Activated naive CD4-positive, alpha-beta T cell (primary cell): ENCODE measurements around the gene POU2AF2.
"Not testable (repeated sequence)": the region's sequence is repeated elsewhere in the genome, so short reads cannot be mapped to it uniquely, and the experiment has no call there.

Source experiments
- DNase-seq, 4 experiments: peaks; one replicate each; lab custom pipeline; 2025; lab: John Stamatoyannopoulos, UW

Gene POU2AF2

DNA sequence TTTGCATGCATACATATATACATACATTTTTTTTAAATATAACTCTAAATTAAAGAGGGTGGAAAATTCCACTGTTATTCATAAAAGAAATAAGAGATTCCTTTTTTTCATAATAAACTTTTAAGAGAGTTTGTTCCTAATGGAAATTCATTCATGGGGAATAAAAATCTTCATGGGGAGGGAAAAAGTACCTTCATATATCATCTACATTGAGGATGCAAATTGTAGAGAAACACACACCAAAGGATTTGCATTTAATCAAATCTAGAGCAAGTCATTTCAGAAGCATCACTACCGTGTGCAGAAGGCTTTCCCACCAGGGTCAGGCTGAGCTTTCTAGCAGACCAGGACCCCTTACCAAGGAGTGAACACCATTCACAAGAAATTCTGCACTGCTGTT, at the start of gene POU2AF2:
Gene POU2AF2 (plus strand): TSS at position 301 of the 400 bp plus-strand sequence. CDS start 129 bp downstream, outside the sequence.
- no peak for DNase-seq

- no peak for DNase-seq
Observed at GRCh38 chr11:111200010-111200534, 45.5 kb upstream of the POU2AF2 start.

GRCh38 chr11:111204211-111204610, 41.3 kb upstream of the POU2AF2 start:
- DNase-seq: no peak

DNA sequence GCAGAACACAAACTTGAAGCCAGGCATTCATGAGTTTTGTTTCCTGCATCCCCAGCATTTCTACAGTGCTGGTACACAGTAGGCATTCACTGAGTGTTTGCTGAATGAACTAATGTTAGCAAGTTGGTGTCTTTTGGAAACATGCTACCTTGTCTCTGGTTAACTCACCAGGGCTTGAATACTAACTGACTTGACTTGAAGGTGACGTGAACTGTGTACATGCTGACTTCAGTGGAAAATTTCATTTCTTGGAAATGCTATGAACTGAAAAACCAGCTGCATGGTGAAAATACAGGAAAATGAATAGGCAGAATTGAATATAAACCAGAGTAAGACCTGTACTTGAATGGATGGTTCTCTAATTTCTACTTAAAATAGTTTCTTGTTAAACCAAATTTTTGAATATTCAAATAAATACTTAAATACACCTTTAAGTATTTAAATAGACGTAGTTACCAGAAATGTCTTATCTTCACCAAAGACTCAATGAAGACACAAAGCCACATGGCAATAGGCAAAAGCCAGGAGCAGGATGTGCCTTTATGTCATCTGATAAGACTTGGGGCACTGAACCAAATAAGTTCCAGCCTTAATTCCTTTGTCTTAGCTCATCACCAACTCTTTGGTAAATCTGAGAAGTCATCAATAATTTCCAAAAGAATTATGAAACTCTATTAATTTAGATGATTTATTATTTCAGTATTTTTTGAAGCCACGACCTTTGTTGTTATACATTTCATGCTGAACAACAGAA, 39.7 kb upstream of the POU2AF2 start:
- DNase-seq: no peak

DNA sequence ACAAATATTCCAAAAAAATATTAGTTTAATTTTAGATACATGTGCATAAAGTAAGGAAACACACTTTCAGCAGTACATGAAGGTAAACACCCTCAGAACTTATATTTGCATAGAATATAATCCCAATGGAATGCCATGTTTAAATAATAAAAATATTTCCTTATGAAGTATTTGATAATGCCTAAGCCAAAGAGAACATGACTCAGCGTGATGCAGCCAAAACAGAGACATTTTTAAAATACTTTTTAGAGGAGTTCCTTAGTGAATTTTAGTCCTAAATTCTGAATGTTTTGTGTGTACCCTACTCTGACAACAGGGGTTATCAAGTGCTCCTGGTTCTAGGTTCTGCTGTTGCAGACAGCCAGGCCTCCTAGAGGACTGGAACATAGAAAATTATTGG, 39.1 kb upstream of the POU2AF2 start:
- no peak for DNase-seq

DNA sequence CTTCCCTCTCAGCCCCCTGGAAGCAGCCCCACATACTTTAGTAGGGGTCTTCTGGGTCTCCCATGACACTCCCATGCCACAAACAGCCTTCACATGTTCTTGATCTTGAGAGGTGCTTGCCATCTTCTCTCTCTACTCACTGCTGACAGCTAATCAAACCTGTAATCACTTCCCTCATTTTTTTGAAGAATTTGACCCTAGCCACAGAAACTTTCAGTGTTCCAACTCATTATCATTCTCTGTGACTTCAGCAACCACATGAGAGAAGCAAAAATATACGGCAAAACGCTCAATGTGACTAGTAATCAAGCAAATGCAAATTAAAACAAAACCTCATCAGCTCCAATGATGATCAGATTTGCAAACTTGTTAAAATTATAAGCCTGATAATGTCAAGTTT, 38.3 kb upstream of the POU2AF2 start:
- DNase-seq: no peak

GRCh38 chr11:111209543-111210355, 35.8 kb upstream of the POU2AF2 start:
- no peak for DNase-seq

DNA sequence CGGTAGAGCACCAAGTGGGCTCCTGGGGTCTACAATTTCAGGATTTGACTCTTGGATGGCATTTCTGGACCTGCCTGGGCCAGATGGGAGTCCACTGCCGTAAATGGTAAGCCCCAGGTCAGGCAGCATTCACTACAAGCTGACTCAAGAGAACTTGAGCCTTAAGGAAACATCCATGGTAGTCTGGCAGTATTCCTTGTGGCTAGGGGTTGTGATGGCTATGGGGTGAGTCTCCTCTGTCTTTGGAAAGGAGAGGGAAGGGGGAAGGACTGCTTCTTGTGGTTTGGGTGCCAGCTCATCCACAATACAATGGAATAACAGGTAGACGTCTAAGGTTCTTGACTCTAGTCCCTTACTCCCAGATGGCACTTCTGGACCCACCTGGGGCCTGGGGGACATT, 32.3 kb upstream of the POU2AF2 start:
- DNase-seq: no peak

- no peak for DNase-seq
Observed at GRCh38 chr11:111220721-111221120, 24.8 kb upstream of the POU2AF2 start.

- no peak for DNase-seq
Observed at GRCh38 chr11:111221208-111221607, 24.3 kb upstream of the POU2AF2 start.

GRCh38 chr11:111221936-111222335, 23.6 kb upstream of the POU2AF2 start:
- DNase-seq: not testable (repeated sequence)

GRCh38 chr11:111222821-111223455, 22.6 kb upstream of the POU2AF2 start:
- DNase-seq: peak in 1 of 4 experiments; percentile 8

DNA sequence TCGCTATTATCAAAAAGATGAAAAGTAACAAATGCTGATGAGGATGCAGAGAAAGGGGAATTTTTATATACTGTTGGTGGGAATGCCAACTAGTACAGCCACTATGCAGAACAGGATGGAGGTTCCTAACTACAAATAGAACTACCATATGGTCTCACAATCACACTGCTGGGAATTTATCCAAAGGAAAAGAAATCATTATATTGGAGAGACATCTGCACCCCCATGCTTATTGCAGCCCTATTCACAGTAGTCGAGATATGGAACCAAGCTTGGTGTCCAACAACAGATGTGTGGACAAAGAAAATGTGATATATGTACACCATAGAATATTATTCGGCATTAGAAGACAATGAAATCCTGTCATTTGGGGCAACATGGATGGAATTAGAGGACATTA, 19.6 kb upstream of the POU2AF2 start:
- DNase-seq: no peak

DNA sequence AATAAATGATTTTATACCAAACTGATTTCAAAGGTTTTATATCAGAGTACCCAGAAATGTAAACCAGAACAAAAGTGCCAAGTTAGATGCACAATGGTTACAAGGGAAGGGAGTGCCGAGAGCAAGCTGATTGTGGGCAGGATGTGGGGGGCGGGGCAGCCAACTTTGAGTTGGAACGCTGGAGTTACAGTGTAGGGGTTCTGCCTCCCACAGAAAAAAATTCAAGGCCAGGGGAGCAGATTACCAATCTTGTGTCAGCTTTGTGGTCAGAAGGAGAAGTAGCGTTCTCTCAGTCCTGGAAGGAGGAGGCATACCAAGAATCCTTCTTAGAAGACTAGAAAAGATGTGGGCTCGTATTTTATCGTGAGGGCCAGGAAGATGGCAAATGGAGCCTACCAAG, 15.9 kb upstream of the POU2AF2 start:
- peak in 1 of 4 experiments; percentile 1 for DNase-seq

DNA sequence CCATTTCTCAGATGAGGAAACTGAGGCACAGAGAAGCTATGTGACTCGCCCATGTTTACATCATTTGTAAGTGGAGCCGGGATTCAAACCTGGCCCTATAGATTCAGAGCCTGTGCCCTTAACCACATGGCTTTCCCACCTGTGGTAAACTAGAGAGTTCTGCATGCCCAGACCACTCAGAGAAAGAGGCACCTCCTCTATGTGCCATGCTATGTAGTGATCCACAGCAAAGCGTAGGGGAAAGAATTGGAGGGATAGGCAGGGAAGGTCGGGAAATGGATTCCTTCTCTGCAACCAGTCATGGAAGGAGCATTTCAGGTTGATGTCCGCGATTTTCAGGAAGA, 15.4 kb upstream of the POU2AF2 start:
- DNase-seq: no peak

- DNase-seq: no peak
Observed at GRCh38 chr11:111231836-111232235, 13.7 kb upstream of the POU2AF2 start.

DNA sequence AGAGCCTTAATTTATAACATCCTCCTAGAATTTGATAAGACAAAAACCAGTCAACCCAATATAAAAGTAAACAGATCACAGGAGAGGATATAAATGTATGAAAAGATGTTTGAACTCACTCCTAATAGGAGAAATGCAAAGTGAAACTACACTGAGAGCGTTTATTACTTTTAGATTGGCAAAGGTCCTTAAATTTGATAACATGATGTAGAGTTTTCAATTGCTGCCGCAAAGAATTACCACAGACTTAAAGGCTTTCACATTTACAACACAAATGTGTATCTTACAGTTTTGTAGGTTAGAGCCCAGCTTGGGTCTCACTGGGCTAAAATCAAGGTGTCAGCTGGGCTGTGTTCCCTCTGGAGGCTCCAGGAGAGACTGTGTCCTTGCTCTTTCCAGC, 9.1 kb upstream of the POU2AF2 start:
- DNase-seq: no peak

DNA sequence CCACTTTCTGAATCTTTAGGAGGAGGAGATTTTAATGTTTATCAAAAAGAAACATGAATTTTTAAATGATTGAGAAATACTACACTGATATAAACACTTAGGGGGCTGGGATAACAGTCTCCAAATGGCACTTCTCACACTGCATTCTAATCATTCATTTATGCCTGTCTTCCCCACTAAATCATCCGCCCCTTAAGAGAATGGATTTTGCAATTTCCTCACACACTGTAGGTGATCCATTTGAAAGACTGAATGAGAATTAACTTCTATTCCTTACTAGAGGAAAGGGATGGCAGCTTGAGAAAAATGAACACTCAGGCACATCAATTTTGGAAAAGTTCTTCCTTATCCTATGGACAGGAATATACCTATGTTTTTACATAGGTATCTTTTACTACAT, 7.6 kb upstream of the POU2AF2 start:
- DNase-seq: no peak

- DNase-seq: no peak
Observed at GRCh38 chr11:111246956-111247355, 1.4 kb downstream of the POU2AF2 start.

GRCh38 chr11:111250936-111251335, 5.4 kb downstream of the POU2AF2 start:
- no peak for DNase-seq

- no peak for DNase-seq
Observed at GRCh38 chr11:111253131-111253530, 7.6 kb downstream of the POU2AF2 start.

- DNase-seq: no peak
Observed at GRCh38 chr11:111253630-111254029, 8.1 kb downstream of the POU2AF2 start.

DNA sequence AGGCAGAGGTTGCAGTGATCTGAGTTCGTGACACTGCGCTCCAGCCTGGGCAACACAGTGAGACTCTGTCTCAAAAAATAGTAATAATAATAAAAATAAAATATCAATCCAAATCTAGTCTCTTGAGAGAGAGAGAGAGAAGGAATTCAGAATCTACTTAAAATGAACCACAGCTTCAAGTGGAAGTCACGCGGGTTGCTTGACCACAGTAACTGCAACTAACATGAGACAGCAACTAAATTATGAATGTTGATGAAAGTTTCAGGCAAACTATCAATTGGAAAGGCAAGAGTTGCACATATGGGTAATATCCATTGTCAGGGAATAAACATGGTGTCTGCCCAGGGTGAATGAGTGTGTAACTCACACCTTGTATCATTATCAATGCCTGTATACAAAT, 12.5 kb downstream of the POU2AF2 start:
- no peak for DNase-seq
